ENCODE data around the gene CLRN3.

The CLRN3 gene

DNA sequence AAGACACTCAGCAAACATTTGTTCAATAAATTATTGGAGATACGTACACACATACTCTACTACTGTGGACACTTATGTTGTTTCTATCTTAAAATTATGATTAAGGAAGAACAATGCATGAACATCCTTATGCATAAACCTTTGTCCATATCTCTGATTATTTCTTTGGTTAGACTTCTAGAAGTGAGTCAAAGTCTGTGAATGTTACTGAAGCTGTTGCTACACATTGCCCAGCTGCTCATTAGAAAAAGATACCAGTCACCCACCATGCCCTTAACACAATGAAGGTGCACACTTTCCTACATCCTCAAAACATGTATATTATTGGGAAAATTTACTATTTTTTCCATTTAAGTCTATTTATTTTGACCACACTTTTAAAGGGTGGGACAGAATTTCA, 1.4 kb upstream of the CLRN3 start:
- TF ChIP-seq, protein P1, sequence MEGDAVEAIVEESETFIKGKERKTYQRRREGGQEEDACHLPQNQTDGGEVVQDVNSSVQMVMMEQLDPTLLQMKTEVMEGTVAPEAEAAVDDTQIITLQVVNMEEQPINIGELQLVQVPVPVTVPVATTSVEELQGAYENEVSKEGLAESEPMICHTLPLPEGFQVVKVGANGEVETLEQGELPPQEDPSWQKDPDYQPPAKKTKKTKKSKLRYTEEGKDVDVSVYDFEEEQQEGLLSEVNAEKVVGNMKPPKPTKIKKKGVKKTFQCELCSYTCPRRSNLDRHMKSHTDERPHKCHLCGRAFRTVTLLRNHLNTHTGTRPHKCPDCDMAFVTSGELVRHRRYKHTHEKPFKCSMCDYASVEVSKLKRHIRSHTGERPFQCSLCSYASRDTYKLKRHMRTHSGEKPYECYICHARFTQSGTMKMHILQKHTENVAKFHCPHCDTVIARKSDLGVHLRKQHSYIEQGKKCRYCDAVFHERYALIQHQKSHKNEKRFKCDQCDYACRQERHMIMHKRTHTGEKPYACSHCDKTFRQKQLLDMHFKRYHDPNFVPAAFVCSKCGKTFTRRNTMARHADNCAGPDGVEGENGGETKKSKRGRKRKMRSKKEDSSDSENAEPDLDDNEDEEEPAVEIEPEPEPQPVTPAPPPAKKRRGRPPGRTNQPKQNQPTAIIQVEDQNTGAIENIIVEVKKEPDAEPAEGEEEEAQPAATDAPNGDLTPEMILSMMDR (conservative IDR thresholded peaks at IDR 0.05) = no peak
- no peak for TF ChIP-seq ZFX (IDR thresholded peaks at IDR 0.05)
- H3K27ac ChIP-seq = no peak overlapping the region

- no peak overlapping the region for H3K27ac ChIP-seq
- TF ChIP-seq, protein P1 (conservative IDR thresholded peaks at IDR 0.05) = no peak
- TF ChIP-seq ZFX (IDR thresholded peaks at IDR 0.05) = no peak
Measured at GRCh38 chr10:127890832-127891334, 1.9 kb downstream of the CLRN3 start.

DNA sequence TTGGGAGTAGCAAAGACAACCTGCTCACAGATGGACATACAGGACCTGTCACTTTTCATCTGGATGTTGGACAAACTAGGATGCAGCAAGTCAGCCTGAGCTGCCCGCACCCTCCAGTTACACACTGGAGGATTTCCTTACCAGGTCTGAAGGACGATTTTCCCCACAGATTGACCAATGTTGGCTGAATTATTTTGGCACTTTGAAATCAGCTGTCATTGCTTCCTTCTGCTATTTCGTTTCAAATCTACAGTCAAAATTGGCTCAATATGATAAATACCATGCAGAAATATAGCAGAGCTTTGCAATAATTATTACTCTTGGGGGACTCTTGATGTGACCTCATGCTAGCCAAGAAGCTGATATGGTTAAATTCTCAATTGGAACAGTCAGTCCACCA, 2.5 kb downstream of the CLRN3 start:
- no peak for TF ChIP-seq ZFX (IDR thresholded peaks at IDR 0.05)
- TF ChIP-seq, protein P1 (conservative IDR thresholded peaks at IDR 0.05) = no peak
- H3K27ac ChIP-seq = no peak overlapping the region

GRCh38 chr10:127889605-127890195, 3.0 kb downstream of the CLRN3 start:
- no peak for TF ChIP-seq ZFX (IDR thresholded peaks at IDR 0.05)
- TF ChIP-seq, protein P1 (conservative IDR thresholded peaks at IDR 0.05) = no peak
- no peak overlapping the region for H3K27ac ChIP-seq

DNA sequence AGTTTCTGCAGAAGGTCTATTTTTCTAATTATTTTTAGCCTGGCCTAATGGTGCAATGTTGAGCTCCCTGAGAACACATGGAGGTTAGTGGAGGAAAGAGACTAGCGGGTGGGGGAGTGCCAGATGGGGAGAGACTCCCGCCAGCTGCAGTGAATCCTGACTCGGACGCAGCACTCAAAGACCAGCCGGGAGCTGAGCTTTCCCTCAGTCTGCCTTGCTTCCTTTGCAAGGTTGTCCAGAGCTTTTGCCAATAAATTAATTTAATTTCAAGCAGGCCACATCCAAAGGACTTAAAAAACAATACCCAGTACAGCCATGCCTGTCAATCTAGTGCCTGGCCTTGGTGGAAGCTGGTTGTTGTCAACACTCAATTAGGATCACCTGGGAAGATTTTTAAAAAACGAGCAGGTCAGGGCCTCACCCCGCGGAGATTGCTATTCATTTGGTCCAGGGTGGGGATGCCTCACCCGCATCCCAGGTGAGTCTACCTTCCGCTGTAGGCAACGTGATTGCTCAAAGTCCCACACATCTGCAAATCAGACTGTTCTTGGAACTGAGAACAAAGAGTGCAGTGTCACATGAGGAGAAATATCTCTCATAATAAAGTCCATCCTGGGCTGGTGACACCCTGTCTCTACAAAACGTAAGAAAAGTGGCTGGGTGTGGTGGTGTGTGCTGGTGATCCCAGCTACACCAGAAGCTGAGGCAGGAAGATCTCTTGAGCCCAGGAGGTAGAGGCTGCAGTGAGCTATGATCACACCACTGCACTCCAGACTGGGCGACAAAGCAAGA, 4.0 kb downstream of the CLRN3 start:
- no peak overlapping the region for H3K27ac ChIP-seq
- TF ChIP-seq, protein P1 (conservative IDR thresholded peaks at IDR 0.05) = no peak
- no peak for TF ChIP-seq ZFX (IDR thresholded peaks at IDR 0.05)

- TF ChIP-seq, protein P1 (conservative IDR thresholded peaks at IDR 0.05) = no peak
- TF ChIP-seq ZFX (IDR thresholded peaks at IDR 0.05) = no peak
- H3K27ac ChIP-seq = peak overlapping the region; percentile 29; the same call in 1 of the 2 replicates
Measured at GRCh38 chr10:127887541-127888415, 5.0 kb downstream of the CLRN3 start.
